Measurements from ENCODE around the gene LYPD6B.

LYPD6B gene

GRCh38 chr2:149080099-149080498, 41.6 kb downstream of the LYPD6B start:
- no peak for TF ChIP-seq CTCF (IDR thresholded peaks at IDR 0.05; ENCODE audit: control insufficient read depth, extremely low read depth, insufficient read depth)
- H3K4me3 ChIP-seq (ENCODE audit: low read depth, low read length) = no peak overlapping the region
- no peak for DNase-seq (ENCODE audit: low read depth)

GRCh38 chr2:149080971-149081370, 42.5 kb downstream of the LYPD6B start:
- DNase-seq (ENCODE audit: low read depth) = peak; percentile 76

GRCh38 chr2:149082079-149082478, 43.6 kb downstream of the LYPD6B start:
- no peak for TF ChIP-seq CTCF (IDR thresholded peaks at IDR 0.05; ENCODE audit: control insufficient read depth, extremely low read depth, insufficient read depth)
- no peak overlapping the region for H3K4me3 ChIP-seq (ENCODE audit: low read depth, low read length)
- DNase-seq (ENCODE audit: low read depth) = no peak

More at GRCh38 chr2:149080971-149081370, 42.5 kb downstream of the LYPD6B start:
- no peak for TF ChIP-seq CTCF (IDR thresholded peaks at IDR 0.05; ENCODE audit: control insufficient read depth, extremely low read depth, insufficient read depth)
- H3K4me3 ChIP-seq (ENCODE audit: low read depth, low read length) = no peak overlapping the region

- DNase-seq (ENCODE audit: low read depth) = no peak
- no peak overlapping the region for H3K4me3 ChIP-seq (ENCODE audit: low read depth, low read length)
- TF ChIP-seq CTCF (IDR thresholded peaks at IDR 0.05; ENCODE audit: control insufficient read depth, extremely low read depth, insufficient read depth) = no peak
Observed at GRCh38 chr2:149082735-149083134, 44.2 kb downstream of the LYPD6B start.

GRCh38 chr2:149084924-149085795, 46.7 kb downstream of the LYPD6B start:
- no peak overlapping the region for H3K4me3 ChIP-seq (ENCODE audit: low read depth, low read length)
- DNase-seq (ENCODE audit: low read depth) = no peak
- no peak for TF ChIP-seq CTCF (IDR thresholded peaks at IDR 0.05; ENCODE audit: control insufficient read depth, extremely low read depth, insufficient read depth)

- DNase-seq (ENCODE audit: low read depth) = no peak
- no peak overlapping the region for H3K4me3 ChIP-seq (ENCODE audit: low read depth, low read length)
- peak; percentile 40; the same call in 1 of the 2 replicates for TF ChIP-seq CTCF (IDR thresholded peaks at IDR 0.05; ENCODE audit: control insufficient read depth, extremely low read depth, insufficient read depth)
Observed at GRCh38 chr2:149087751-149088150, 49.3 kb downstream of the LYPD6B start.
